GM12874 (cell line): ENCODE data around the gene MMP25.

Source experiments
- TF ChIP-seq, protein P1 (sequence below): IDR thresholded peaks from 2 replicates; pipeline ENCODE4 v1.5.1; 2011; ENCODE audit warnings: low read depth, mild to moderate bottlenecking, control low read depth, low read length, moderate library complexity; ENCODE audit not compliant: insufficient read depth

MMP25 gene

GRCh38 chr16:3099395-3099731, 53.0 kb downstream of the MMP25 start:
- TF ChIP-seq, protein P1, sequence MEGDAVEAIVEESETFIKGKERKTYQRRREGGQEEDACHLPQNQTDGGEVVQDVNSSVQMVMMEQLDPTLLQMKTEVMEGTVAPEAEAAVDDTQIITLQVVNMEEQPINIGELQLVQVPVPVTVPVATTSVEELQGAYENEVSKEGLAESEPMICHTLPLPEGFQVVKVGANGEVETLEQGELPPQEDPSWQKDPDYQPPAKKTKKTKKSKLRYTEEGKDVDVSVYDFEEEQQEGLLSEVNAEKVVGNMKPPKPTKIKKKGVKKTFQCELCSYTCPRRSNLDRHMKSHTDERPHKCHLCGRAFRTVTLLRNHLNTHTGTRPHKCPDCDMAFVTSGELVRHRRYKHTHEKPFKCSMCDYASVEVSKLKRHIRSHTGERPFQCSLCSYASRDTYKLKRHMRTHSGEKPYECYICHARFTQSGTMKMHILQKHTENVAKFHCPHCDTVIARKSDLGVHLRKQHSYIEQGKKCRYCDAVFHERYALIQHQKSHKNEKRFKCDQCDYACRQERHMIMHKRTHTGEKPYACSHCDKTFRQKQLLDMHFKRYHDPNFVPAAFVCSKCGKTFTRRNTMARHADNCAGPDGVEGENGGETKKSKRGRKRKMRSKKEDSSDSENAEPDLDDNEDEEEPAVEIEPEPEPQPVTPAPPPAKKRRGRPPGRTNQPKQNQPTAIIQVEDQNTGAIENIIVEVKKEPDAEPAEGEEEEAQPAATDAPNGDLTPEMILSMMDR = no peak

- TF ChIP-seq, protein P1 = no peak
These were observed 53.6 kb downstream of the MMP25 start for GRCh38 chr16:3099732-3100499.

GRCh38 chr16:3101018-3101840, 54.9 kb downstream of the MMP25 start:
- TF ChIP-seq, protein P1 = peak; percentile 76

DNA sequence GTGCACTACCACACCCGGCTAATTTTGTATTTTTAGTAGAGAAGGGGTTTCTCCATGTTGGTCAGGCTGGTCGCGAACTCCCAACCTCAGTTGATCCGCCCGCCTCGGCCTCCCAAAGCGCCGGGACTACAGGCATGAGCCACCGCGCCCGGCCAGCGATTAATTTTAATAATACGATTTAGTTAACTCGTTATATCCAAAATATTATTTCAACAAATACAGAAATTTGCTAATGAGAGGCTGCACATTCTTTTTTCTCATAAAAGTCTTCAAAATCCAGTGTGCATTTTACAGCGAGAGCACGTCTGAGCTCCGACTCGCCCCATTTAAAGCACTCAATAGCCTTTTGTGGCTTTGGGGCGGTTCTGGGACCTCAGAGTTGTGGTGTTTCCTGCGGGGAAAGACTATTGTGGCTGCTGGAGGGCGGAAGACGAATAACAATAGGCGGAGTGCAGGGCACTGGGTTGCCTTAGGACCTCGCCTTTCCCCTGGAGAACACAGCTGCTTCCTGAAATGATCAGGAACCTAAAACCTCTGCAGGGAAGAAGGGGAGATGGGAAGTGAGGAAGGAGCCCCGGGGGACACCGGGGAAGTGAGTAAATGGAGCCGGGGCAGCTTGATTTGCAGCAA, 55.6 kb downstream of the MMP25 start:
- TF ChIP-seq, protein P1 = no peak

- TF ChIP-seq, protein P1 = no peak
These were observed 60.0 kb downstream of the MMP25 start for GRCh38 chr16:3106205-3106928.
